Measurements from ENCODE around the gene CREB1. TPM values are rescaled to one million over a fixed set of nuclear protein-coding genes. Genes with fewer than 3 reads are reported as not detected.

The CREB1 gene
- total and polyA plus RNA-seq, 8 donors: 61.1 to 83.0 (median 70.9) TPM

GRCh38 chr2:207515671-207516070, 14.1 kb upstream of the CREB1 start:
- TF ChIP-seq CTCF (IDR thresholded peaks at IDR 0.05): no peak
- Histone ChIP-seq H3K36me3 (no peaks in the 10 kb centered on the region), H3K27me3 (no peaks in the 10 kb centered on the region), H3K4me3 (no peak overlapping the region), H3K9me3 (no peaks in the 10 kb centered on the region), H3K4me1 (no peaks in the 10 kb centered on the region), H3K27ac (no peak overlapping the region)
- DNase-seq (no peak), ATAC-seq (no peak)
- intact Hi-C loops (cut with DNase I): no loop called here

GRCh38 chr2:207516206-207516605, 13.6 kb upstream of the CREB1 start:
- Histone ChIP-seq H3K4me1 (no peaks in the 10 kb centered on the region), H3K27me3 (no peaks in the 10 kb centered on the region), H3K9me3 (no peaks in the 10 kb centered on the region), H3K27ac (no peak overlapping the region), H3K36me3 (no peaks in the 10 kb centered on the region), H3K4me3 (no peak overlapping the region)
- DNase-seq (no peak), ATAC-seq (no peak)
- intact Hi-C loops (cut with DNase I): no loop called here
- no peak for TF ChIP-seq CTCF (IDR thresholded peaks at IDR 0.05)

- intact Hi-C loops (cut with DNase I): no loop called here
- Histone ChIP-seq H3K27me3 (no peaks in the 10 kb centered on the region), H3K4me1 (peaks cover 0 to 10% of the 10 kb centered on the region in 2 donors), H3K4me3 (no peak overlapping the region), H3K36me3 (no peaks in the 10 kb centered on the region), H3K9me3 (no peaks in the 10 kb centered on the region), H3K27ac (no peak overlapping the region)
- TF ChIP-seq CTCF (IDR thresholded peaks at IDR 0.05): no peak
- DNase-seq: no peak
- ATAC-seq: no peak
Observed at GRCh38 chr2:207523005-207523404, 6.8 kb upstream of the CREB1 start.

- H3K27ac ChIP-seq: no peak overlapping the region
- H3K9me3 ChIP-seq: no peaks in the 10 kb centered on the region
- no peaks in the 10 kb centered on the region for H3K36me3 ChIP-seq
- no peak overlapping the region for H3K4me3 ChIP-seq
- no peaks in the 10 kb centered on the region for H3K27me3 ChIP-seq
- intact Hi-C loops (cut with DNase I): no loop called here
- H3K4me1 ChIP-seq: peaks cover 0 to 17% of the 10 kb centered on the region in 2 donors
- no peak for TF ChIP-seq CTCF (IDR thresholded peaks at IDR 0.05)
- ATAC-seq (no peak), DNase-seq (no peak)
Observed at GRCh38 chr2:207525296-207525695, 4.5 kb upstream of the CREB1 start.

GRCh38 chr2:207528980-207529329, 807 bp upstream of the CREB1 start:
- DNase-seq (peak in 1 of 4 donors; percentile 24), ATAC-seq (peak; percentile 2)
- intact Hi-C loops (cut with DNase I): no loop called here
- H3K27ac ChIP-seq: peak overlapping the region; percentile 98 to 99
- H3K36me3 ChIP-seq: no peaks in the 10 kb centered on the region
- peak overlapping the region; percentile 43 to 68 for H3K4me3 ChIP-seq
- no peaks in the 10 kb centered on the region for H3K9me3 ChIP-seq
- H3K27me3 ChIP-seq: no peaks in the 10 kb centered on the region
- TF ChIP-seq CTCF (IDR thresholded peaks at IDR 0.05): no peak
- H3K4me1 ChIP-seq: peaks cover 20 to 48% of the 10 kb centered on the region in 2 donors
